Caco-2 (cell line): ENCODE data around the gene LARP6. TPM values are rescaled to one million over a fixed set of nuclear protein-coding genes. Genes with fewer than 3 reads are reported as not detected.

Source experiments
- BruUV-seq: library from RNA; stranded (reverse); fragments of 400-500 nt; replicated peaks from 2 replicates; lab custom pipeline; 2021; lab: Mats Ljungman, UMichigan
- CTCF ChIA-PET: fragments of 300-600 bp; sonication (Branson Sonifier 250); formaldehyde crosslinking; loops from one replicate; lab custom pipeline; 2022; ENCODE audit warnings: antibody characterized with exemption; lab: Charles Lee
- POLR2A ChIA-PET: fragments of 300-600 bp; sonication (Branson Sonifier 250); formaldehyde crosslinking; loops from one replicate; lab custom pipeline; 2022; ENCODE audit warnings: antibody characterized with exemption; lab: Charles Lee
- DNase-seq, 2 experiments: peaks; one replicate each; pipeline versions ENCODE4 v3.0.0 to v3.0.0-alpha.2; 2020 to 2022
- H3K27me3 ChIP-seq: replicated peaks from 2 replicates; pipeline ENCODE4 v1.6.0; 2011; ENCODE audit warnings: low read length; ENCODE audit not compliant: control insufficient read depth, insufficient read depth
- H3K36me3 ChIP-seq: 2 replicates; pipeline ENCODE4 v1.5.1; 2011; ENCODE audit warnings: low read length; ENCODE audit not compliant: control insufficient read depth, insufficient read depth
- H3K4me1 ChIP-seq: fragments of 250-450 bp; sonication (Bioruptor Pico); 2 replicates; pipeline ENCODE4 v1.5.1; 2020; ENCODE audit warnings: mild to moderate bottlenecking
- H3K4me3 ChIP-seq: 2 replicates; pipeline ENCODE4 v1.5.1; 2011; ENCODE audit warnings: low read depth, mild to moderate bottlenecking, control low read depth, low read length
- H3K9me3 ChIP-seq: fragments of 250-450 bp; sonication (Bioruptor Pico); 2 replicates; pipeline ENCODE4 v1.5.1; 2020; ENCODE audit warnings: mild to moderate bottlenecking, moderate library complexity
- H3K27ac Mint-ChIP-seq: one replicate; pipeline ENCODE4 v1.8.0; 2022; ENCODE audit warnings: mixed read lengths; ENCODE audit not compliant: unreplicated experiment
- H3K27me3 Mint-ChIP-seq: one replicate; pipeline ENCODE4 v1.8.0; 2022; ENCODE audit warnings: mixed read lengths; ENCODE audit not compliant: insufficient read depth, unreplicated experiment
- H3K36me3 Mint-ChIP-seq: one replicate; pipeline ENCODE4 v1.8.0; 2022; ENCODE audit warnings: mild to moderate bottlenecking, mixed read lengths; ENCODE audit not compliant: insufficient read depth, unreplicated experiment
- H3K4me1 Mint-ChIP-seq: one replicate; pipeline ENCODE4 v1.8.0; 2022; ENCODE audit warnings: low read depth, mixed read lengths; ENCODE audit not compliant: unreplicated experiment
- H3K4me3 Mint-ChIP-seq: one replicate; pipeline ENCODE4 v1.8.0; 2022; ENCODE audit warnings: mild to moderate bottlenecking, moderate library complexity, mixed read lengths; ENCODE audit not compliant: unreplicated experiment
- H3K9me3 Mint-ChIP-seq: one replicate; pipeline ENCODE4 v1.8.0; 2022; ENCODE audit warnings: mixed read lengths; ENCODE audit not compliant: unreplicated experiment
- intact Hi-C: fragments of 100-400 bp; cut with micrococcal nuclease; formaldehyde crosslinking; loops from one replicate; pipeline ENCODE4 v1.10.0; 2022; ENCODE audit not compliant: unreplicated experiment
- total RNA-seq: library from RNA; stranded (reverse); gene quantifications from 2 replicates; pipeline ENCODE4 v1.2.3, GENCODE V29; 2022
- TF ChIP-seq, protein P1 (sequence below), 2 experiments: fragments of 200-600 bp in 1 of 2; IDR thresholded peaks; 1 replicate in 1 of 2; 2 replicates in 1 of 2; pipeline versions ENCODE4 v1.5.1 to v1.8.0; 2011 to 2022; ENCODE audit warnings: antibody characterized with exemption in 1 of 2, control low read depth in 1 of 2, inconsistent platforms in 1 of 2, low read depth in 1 of 2, low read length in 1 of 2, mild to moderate bottlenecking in 1 of 2, moderate library complexity in 1 of 2; ENCODE audit not compliant: insufficient read depth in 1 of 2, severe bottlenecking in 1 of 2, unreplicated experiment in 1 of 2

Gene LARP6
- total RNA-seq, 1 experiment from 2014 or later, result 19.7 TPM

DNA sequence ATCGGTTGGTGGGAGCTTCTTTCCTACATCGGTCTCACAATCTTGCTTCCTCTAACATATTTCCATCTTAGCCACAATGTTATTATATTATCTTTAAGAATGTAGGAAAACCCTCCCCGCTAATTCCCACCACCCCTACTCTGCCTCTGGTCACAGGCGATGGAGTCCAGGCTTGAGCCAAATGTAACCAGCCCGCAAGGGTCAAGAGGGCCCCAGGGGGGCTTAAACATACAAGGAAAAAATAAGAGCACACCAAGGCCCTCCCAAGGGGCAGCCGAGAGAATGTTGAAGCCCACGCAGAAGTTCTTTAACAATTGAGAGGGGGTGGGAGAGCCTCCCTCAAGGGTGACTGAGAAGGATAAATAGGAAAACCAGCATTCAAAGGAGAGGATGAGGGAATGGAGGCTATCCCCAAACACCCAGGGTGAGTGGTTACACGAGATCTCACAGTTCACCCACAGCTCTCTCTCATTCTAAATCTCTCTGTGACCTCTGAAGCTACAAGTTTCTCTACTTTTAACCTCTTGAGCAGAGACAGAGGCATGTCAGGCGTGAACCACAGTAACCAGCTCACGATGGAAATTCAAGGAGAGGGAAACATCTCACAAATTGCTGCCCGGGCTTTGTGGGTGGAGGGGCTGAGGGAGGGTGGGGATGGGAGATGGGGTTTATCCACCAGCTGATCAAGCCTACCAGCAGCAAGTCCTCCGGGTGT lies 59.2 kb downstream of the LARP6 start:
- peaks cover 33% of the 10 kb centered on the region for H3K4me1 Mint-ChIP-seq
- CTCF ChIA-PET, result interaction anchor here (1.2 kb wide), 1 partner anchor 17 kb away, joined by 4 read pairs; no protein-coding TSS in a partner anchor
- Histone ChIP-seq H3K4me1 (peaks cover 52% of the 10 kb centered on the region), H3K4me3 (no peak overlapping the region), H3K9me3 (no peaks in the 10 kb centered on the region; the same call in 1 of the 2 replicates), H3K27me3 (no peaks in the 10 kb centered on the region), H3K36me3 (no peaks in the 10 kb centered on the region)
- POLR2A ChIA-PET, result no interaction called here
- DNase-seq, result no peak
- H3K36me3 Mint-ChIP-seq, result no peaks in the 10 kb centered on the region
- no peak overlapping the region for H3K4me3 Mint-ChIP-seq
- BruUV-seq, result no TSS peak
- TF ChIP-seq, protein P1, sequence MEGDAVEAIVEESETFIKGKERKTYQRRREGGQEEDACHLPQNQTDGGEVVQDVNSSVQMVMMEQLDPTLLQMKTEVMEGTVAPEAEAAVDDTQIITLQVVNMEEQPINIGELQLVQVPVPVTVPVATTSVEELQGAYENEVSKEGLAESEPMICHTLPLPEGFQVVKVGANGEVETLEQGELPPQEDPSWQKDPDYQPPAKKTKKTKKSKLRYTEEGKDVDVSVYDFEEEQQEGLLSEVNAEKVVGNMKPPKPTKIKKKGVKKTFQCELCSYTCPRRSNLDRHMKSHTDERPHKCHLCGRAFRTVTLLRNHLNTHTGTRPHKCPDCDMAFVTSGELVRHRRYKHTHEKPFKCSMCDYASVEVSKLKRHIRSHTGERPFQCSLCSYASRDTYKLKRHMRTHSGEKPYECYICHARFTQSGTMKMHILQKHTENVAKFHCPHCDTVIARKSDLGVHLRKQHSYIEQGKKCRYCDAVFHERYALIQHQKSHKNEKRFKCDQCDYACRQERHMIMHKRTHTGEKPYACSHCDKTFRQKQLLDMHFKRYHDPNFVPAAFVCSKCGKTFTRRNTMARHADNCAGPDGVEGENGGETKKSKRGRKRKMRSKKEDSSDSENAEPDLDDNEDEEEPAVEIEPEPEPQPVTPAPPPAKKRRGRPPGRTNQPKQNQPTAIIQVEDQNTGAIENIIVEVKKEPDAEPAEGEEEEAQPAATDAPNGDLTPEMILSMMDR (IDR thresholded peaks at IDR 0.05; ENCODE audit: insufficient read depth in 1 of 2, low read depth in 1 of 2, low read length in 1 of 2, severe bottlenecking in 1 of 2, unreplicated experiment in 1 of 2), result no peak
- intact Hi-C loops, result no loop called here
- H3K27me3 Mint-ChIP-seq, result no peaks in the 10 kb centered on the region
- no peaks in the 10 kb centered on the region for H3K9me3 Mint-ChIP-seq
- H3K27ac Mint-ChIP-seq, result peak overlapping the region; percentile 59

DNA sequence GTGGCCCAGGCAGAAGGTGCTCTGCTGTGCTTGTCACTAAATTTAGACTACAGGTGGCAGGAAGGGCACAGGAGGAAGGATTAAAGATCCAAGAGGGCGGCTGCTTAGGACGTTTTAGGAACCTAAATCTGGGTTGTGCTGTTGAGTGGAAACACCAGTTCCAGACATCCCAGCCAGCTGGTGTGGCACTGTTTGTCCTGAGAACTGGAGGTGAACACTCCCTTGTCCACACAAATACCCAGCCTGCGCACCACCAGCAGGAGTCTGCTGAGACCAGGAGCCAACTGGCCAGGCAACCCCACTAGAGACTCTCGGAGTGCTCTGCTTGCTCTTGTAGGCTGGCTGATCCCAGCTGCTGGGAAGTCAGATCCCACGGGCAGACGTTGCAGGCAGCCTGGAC lies 60.3 kb downstream of the LARP6 start:
- no peak for DNase-seq
- H3K4me1 Mint-ChIP-seq, result peaks cover 22% of the 10 kb centered on the region
- H3K9me3 Mint-ChIP-seq, result no peaks in the 10 kb centered on the region
- Histone ChIP-seq H3K4me1 (peaks cover 51% of the 10 kb centered on the region), H3K27me3 (no peaks in the 10 kb centered on the region), H3K36me3 (no peaks in the 10 kb centered on the region), H3K9me3 (no peaks in the 10 kb centered on the region; the same call in 1 of the 2 replicates), H3K4me3 (no peak overlapping the region)
- intact Hi-C loops, result no loop called here
- no peaks in the 10 kb centered on the region for H3K36me3 Mint-ChIP-seq
- no TSS peak for BruUV-seq
- no peak overlapping the region for H3K27ac Mint-ChIP-seq
- H3K27me3 Mint-ChIP-seq, result no peaks in the 10 kb centered on the region
- ChIA-PET POLR2A (no interaction called here), CTCF (no interaction called here)
- TF ChIP-seq, protein P1 (IDR thresholded peaks at IDR 0.05; ENCODE audit: insufficient read depth in 1 of 2, low read depth in 1 of 2, low read length in 1 of 2, severe bottlenecking in 1 of 2, unreplicated experiment in 1 of 2), result no peak
- H3K4me3 Mint-ChIP-seq, result no peak overlapping the region

DNA sequence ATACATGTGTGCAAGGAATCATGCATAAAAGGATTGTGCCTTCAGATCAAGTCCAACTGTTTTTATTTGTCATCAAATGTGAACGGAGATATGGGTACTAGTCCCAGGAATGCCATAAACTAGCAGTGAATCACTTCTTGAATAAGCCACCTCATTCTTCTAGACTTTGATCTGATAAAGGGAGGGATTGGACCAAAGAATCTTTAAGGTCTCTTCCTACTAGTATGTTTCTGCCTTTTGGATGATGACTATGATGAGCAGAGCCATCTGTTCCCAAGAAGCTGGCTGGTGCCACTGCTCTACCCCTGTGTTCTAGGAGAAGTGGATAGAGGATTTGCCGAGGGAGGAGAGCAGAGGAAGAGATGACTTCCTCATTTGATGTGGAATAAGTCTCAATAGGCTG lies 61.8 kb downstream of the LARP6 start:
- Histone ChIP-seq H3K36me3 (no peaks in the 10 kb centered on the region), H3K9me3 (no peaks in the 10 kb centered on the region), H3K27me3 (no peaks in the 10 kb centered on the region), H3K4me3 (no peak overlapping the region), H3K4me1 (peaks cover 63% of the 10 kb centered on the region)
- ChIA-PET POLR2A (no interaction called here), CTCF (no interaction called here)
- no peak for DNase-seq
- no peaks in the 10 kb centered on the region for H3K9me3 Mint-ChIP-seq
- H3K27ac Mint-ChIP-seq, result peak overlapping the region; percentile 68
- TF ChIP-seq, protein P1 (IDR thresholded peaks at IDR 0.05; ENCODE audit: insufficient read depth in 1 of 2, low read depth in 1 of 2, low read length in 1 of 2, severe bottlenecking in 1 of 2, unreplicated experiment in 1 of 2), result no peak
- intact Hi-C loops, result no loop called here
- H3K4me1 Mint-ChIP-seq, result peaks cover 20% of the 10 kb centered on the region
- H3K27me3 Mint-ChIP-seq, result no peaks in the 10 kb centered on the region
- peaks cover 7% of the 10 kb centered on the region for H3K36me3 Mint-ChIP-seq
- BruUV-seq, result no TSS peak
- no peak overlapping the region for H3K4me3 Mint-ChIP-seq
